ENCODE measurements around the gene ZNF462.

ZNF462 gene

DNA sequence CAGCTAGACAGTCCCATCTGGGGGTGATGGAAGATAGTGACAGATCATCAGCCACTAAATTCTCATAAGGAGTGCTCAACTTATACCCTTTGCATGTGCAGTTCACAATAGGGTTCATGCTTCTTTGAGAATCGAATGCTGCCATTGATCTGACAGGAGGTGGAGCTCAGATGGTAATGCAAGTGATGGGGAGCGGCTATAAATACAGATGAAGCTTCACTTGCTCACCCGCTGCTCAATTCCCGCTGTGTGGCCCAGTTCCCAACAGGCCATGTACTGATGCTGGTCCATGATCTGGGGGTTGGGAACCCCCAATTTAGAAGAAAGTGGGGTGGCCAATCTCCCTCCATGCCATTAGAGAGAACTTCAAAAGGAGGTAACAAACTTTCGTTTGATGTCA, 44.9 kb upstream of the ZNF462 start:
- no peak overlapping the region for H3K4me3 ChIP-seq (ENCODE audit: low read length, poor library complexity, severe bottlenecking)
- no peaks in the 10 kb centered on the region for H3K27me3 ChIP-seq (ENCODE audit: insufficient read depth, low read length, poor library complexity, severe bottlenecking)
- H3K9me2 ChIP-seq (replicated peaks; ENCODE audit: low read depth, low read length), result no peaks in the 10 kb centered on the region
- no peak overlapping the region for H3K4me2 ChIP-seq (ENCODE audit: low read depth, low read length, poor library complexity, severe bottlenecking)
- H3F3A ChIP-seq (ENCODE audit: low read depth), result no peaks in the 10 kb centered on the region
- H3K9me3 ChIP-seq (ENCODE audit: insufficient read depth, low read depth, low read length), result peaks cover 4% of the 10 kb centered on the region; the same call in 1 of the 2 replicates
- no peak overlapping the region for H2AFZ ChIP-seq (ENCODE audit: low read length)
- H3K9ac ChIP-seq (ENCODE audit: low read depth, low read length, poor library complexity, severe bottlenecking), result no peak overlapping the region
- no peak for TF ChIP-seq EZH2phosphoT487 (IDR thresholded peaks at IDR 0.05; ENCODE audit: borderline replicate concordance)
- TF ChIP-seq, protein P1, sequence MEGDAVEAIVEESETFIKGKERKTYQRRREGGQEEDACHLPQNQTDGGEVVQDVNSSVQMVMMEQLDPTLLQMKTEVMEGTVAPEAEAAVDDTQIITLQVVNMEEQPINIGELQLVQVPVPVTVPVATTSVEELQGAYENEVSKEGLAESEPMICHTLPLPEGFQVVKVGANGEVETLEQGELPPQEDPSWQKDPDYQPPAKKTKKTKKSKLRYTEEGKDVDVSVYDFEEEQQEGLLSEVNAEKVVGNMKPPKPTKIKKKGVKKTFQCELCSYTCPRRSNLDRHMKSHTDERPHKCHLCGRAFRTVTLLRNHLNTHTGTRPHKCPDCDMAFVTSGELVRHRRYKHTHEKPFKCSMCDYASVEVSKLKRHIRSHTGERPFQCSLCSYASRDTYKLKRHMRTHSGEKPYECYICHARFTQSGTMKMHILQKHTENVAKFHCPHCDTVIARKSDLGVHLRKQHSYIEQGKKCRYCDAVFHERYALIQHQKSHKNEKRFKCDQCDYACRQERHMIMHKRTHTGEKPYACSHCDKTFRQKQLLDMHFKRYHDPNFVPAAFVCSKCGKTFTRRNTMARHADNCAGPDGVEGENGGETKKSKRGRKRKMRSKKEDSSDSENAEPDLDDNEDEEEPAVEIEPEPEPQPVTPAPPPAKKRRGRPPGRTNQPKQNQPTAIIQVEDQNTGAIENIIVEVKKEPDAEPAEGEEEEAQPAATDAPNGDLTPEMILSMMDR (conservative IDR thresholded peaks at IDR 0.05; ENCODE audit: low read length), result no peak
- H4K20me1 ChIP-seq (ENCODE audit: insufficient read depth, low read length, poor library complexity, severe bottlenecking), result no peaks in the 10 kb centered on the region
- H3K36me3 ChIP-seq (ENCODE audit: insufficient read depth, low read length), result no peaks in the 10 kb centered on the region
- no peaks in the 10 kb centered on the region for H3K79me2 ChIP-seq (ENCODE audit: insufficient read depth, low read length)
- no peaks in the 10 kb centered on the region for H3K4me1 ChIP-seq (ENCODE audit: insufficient read depth, low read length, poor library complexity, severe bottlenecking)

DNA sequence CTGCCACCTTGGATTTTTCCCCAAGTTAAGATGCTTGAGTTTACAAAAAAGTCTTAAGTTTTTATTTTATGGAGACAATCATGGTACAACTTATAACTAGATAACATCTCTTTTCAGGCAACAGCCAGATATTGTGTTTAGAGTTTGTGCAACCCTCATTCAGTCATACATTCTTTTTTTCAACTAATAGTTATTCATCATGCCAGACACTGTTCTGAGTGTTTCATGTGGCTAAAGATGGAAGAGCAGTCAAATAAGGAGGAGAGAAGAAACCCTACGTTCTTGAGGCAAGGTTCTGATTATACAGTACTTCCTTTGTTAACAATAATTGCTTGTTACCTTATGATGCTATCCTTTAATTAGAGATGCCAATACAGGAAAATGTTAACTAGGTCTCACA, 42.1 kb upstream of the ZNF462 start:
- H3K9me2 ChIP-seq (replicated peaks; ENCODE audit: low read depth, low read length), result no peaks in the 10 kb centered on the region
- H3K9ac ChIP-seq (ENCODE audit: low read depth, low read length, poor library complexity, severe bottlenecking), result no peak overlapping the region
- no peak overlapping the region for H2AFZ ChIP-seq (ENCODE audit: low read length)
- H3K4me1 ChIP-seq (ENCODE audit: insufficient read depth, low read length, poor library complexity, severe bottlenecking), result no peaks in the 10 kb centered on the region
- H3K4me3 ChIP-seq (ENCODE audit: low read length, poor library complexity, severe bottlenecking), result no peak overlapping the region
- no peaks in the 10 kb centered on the region for H3F3A ChIP-seq (ENCODE audit: low read depth)
- no peaks in the 10 kb centered on the region for H3K9me3 ChIP-seq (ENCODE audit: insufficient read depth, low read depth, low read length)
- H3K79me2 ChIP-seq (ENCODE audit: insufficient read depth, low read length), result no peaks in the 10 kb centered on the region
- no peaks in the 10 kb centered on the region for H3K36me3 ChIP-seq (ENCODE audit: insufficient read depth, low read length)
- TF ChIP-seq, protein P1 (conservative IDR thresholded peaks at IDR 0.05; ENCODE audit: low read length), result no peak
- no peak for TF ChIP-seq EZH2phosphoT487 (IDR thresholded peaks at IDR 0.05; ENCODE audit: borderline replicate concordance)
- no peak overlapping the region for H3K4me2 ChIP-seq (ENCODE audit: low read depth, low read length, poor library complexity, severe bottlenecking)
- no peaks in the 10 kb centered on the region for H4K20me1 ChIP-seq (ENCODE audit: insufficient read depth, low read length, poor library complexity, severe bottlenecking)
- H3K27me3 ChIP-seq (ENCODE audit: insufficient read depth, low read length, poor library complexity, severe bottlenecking), result no peaks in the 10 kb centered on the region

DNA sequence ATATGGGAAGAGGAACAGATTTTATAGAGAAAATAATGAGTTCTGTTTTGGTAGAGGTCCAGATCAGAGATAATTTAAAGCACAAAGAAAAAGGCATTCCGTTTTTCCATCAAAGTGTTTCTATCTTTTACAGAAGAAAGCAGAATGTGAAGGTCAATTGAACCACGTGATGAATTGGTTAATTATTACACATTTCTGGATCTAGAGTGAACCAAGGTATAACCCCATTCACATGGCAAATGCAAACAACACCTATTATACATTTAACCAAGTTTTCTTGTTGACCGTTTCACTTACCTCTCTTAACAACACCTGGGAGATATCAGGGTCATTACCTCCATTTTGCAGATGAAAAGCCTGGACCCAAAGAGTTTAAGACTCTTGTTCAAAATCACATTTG, 34.9 kb upstream of the ZNF462 start:
- Histone ChIP-seq H3K79me2 (ENCODE audit: insufficient read depth, low read length) (no peaks in the 10 kb centered on the region), H3K9me3 (ENCODE audit: insufficient read depth, low read depth, low read length) (no peaks in the 10 kb centered on the region), H2AFZ (ENCODE audit: low read length) (no peak overlapping the region), H3K9me2 (replicated peaks; ENCODE audit: low read depth, low read length) (no peaks in the 10 kb centered on the region), H3K9ac (ENCODE audit: low read depth, low read length, poor library complexity, severe bottlenecking) (no peak overlapping the region), H3K4me1 (ENCODE audit: insufficient read depth, low read length, poor library complexity, severe bottlenecking) (peaks cover 6% of the 10 kb centered on the region), H3K4me2 (ENCODE audit: low read depth, low read length, poor library complexity, severe bottlenecking) (no peak overlapping the region), H4K20me1 (ENCODE audit: insufficient read depth, low read length, poor library complexity, severe bottlenecking) (no peaks in the 10 kb centered on the region), H3K4me3 (ENCODE audit: low read length, poor library complexity, severe bottlenecking) (no peak overlapping the region), H3K36me3 (ENCODE audit: insufficient read depth, low read length) (no peaks in the 10 kb centered on the region), H3F3A (ENCODE audit: low read depth) (no peaks in the 10 kb centered on the region), H3K27me3 (ENCODE audit: insufficient read depth, low read length, poor library complexity, severe bottlenecking) (no peaks in the 10 kb centered on the region)
- TF ChIP-seq, protein P1 (conservative IDR thresholded peaks at IDR 0.05; ENCODE audit: low read length), result no peak
- no peak for TF ChIP-seq EZH2phosphoT487 (IDR thresholded peaks at IDR 0.05; ENCODE audit: borderline replicate concordance)

Data from Loucy (cell line).